ENCODE measurements around the gene WDR72. TPM values are rescaled to one million over a fixed set of nuclear protein-coding genes. Genes with fewer than 3 reads are reported as not detected.
A peak's percentile ranks its signal among the peaks of the same experiment; 100 is the strongest.

The WDR72 gene
- total and polyA plus RNA-seq, 4 donors, result 0.10 to 0.79 (median 0.37) TPM

DNA sequence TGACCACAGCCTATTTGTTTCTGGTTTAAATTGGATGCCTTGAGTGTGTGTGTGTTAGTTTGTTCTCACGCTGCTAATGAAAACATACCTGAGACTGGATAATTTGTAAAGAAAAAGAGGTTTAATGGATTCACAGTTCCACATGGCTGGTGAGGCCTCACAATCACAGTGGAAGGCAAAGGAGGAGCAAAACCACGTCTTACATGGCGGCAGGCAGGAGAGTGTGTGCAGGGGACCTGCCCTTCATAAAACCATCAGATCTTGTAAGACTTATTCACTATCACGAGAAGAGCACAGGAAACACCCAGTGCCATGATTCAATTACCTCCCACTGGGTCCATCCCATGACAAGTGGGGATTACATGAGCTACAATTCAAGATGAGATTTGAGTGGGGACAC, 260.5 kb downstream of the WDR72 start:
- Histone ChIP-seq H3K9me3 (ENCODE audit: control insufficient read depth, insufficient read depth, low read length) (no peaks in the 10 kb centered on the region), H3K36me3 (ENCODE audit: control insufficient read depth, insufficient read depth, low read length) (no peaks in the 10 kb centered on the region), H3K4me3 (ENCODE audit: low read depth, low read length) (no peak overlapping the region), H3K27me3 (ENCODE audit: control insufficient read depth, insufficient read depth, low read length) (no peaks in the 10 kb centered on the region), H3K4me1 (ENCODE audit: control insufficient read depth, insufficient read depth, low read length) (no peaks in the 10 kb centered on the region), H3K27ac (ENCODE audit: low read depth, low read length) (no peak overlapping the region)
- WGBS (ENCODE audit: insufficient coverage), result 100% methylated on average over 1 of the region's 4 CpGs
- DNase-seq (ENCODE audit: low read depth in 4 of 6, low spot score in 6 of 6), result no peak

DNA sequence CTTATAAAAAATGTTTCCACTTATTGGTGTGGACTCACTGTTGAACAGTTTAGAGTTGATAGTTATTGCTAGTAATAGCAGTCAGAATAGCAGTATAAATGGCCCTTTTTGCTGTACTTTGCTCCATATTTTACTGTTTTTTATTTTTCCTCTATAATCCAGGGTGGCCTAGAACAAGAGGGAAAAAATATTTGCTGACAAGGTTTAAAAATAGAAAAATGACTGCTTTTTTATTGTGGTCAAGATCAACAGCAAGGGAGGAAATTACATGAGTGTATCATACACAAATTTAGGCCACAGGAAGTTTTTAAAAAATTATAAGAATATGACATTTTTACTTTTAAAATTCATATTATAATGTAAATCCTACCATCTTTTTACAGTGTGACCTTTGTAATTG, 269.1 kb downstream of the WDR72 start:
- no peak overlapping the region for H3K27ac ChIP-seq (ENCODE audit: low read depth, low read length)
- no peaks in the 10 kb centered on the region for H3K36me3 ChIP-seq (ENCODE audit: control insufficient read depth, insufficient read depth, low read length)
- no peak for DNase-seq (ENCODE audit: low read depth in 4 of 6, low spot score in 6 of 6)
- H3K27me3 ChIP-seq (ENCODE audit: control insufficient read depth, insufficient read depth, low read length), result no peaks in the 10 kb centered on the region
- no peaks in the 10 kb centered on the region for H3K9me3 ChIP-seq (ENCODE audit: control insufficient read depth, insufficient read depth, low read length)
- no peak overlapping the region for H3K4me3 ChIP-seq (ENCODE audit: low read depth, low read length)
- H3K4me1 ChIP-seq (ENCODE audit: control insufficient read depth, insufficient read depth, low read length), result no peaks in the 10 kb centered on the region

DNA sequence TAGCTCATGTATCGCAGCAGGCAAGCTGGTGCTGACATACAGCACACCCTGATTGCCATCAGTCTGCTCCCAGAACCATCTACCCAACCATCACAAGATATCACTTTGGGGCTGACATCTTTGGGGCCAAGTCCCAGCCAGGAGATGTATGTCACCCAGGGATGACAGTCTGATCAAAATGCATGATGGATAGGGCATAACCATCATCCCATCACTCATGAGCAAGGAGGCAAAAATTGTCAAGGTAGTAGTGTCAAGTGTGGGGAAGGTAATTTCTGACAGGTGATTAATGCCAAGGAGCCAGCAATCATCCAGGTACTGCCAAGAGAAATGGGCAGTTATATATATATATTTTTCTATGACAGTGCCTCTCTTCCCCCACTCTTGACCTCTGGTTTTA, 277.4 kb downstream of the WDR72 start:
- WGBS (ENCODE audit: insufficient coverage), result 100% methylated on average over 1 of the region's 1 CpG
- no peaks in the 10 kb centered on the region for H3K4me1 ChIP-seq (ENCODE audit: control insufficient read depth, insufficient read depth, low read length)
- no peak overlapping the region for H3K4me3 ChIP-seq (ENCODE audit: low read depth, low read length)
- no peaks in the 10 kb centered on the region for H3K27me3 ChIP-seq (ENCODE audit: control insufficient read depth, insufficient read depth, low read length)
- no peak for DNase-seq (ENCODE audit: low read depth in 4 of 6, low spot score in 6 of 6)
- H3K27ac ChIP-seq (ENCODE audit: low read depth, low read length), result no peak overlapping the region
- no peaks in the 10 kb centered on the region for H3K9me3 ChIP-seq (ENCODE audit: control insufficient read depth, insufficient read depth, low read length)
- no peaks in the 10 kb centered on the region for H3K36me3 ChIP-seq (ENCODE audit: control insufficient read depth, insufficient read depth, low read length)

DNA sequence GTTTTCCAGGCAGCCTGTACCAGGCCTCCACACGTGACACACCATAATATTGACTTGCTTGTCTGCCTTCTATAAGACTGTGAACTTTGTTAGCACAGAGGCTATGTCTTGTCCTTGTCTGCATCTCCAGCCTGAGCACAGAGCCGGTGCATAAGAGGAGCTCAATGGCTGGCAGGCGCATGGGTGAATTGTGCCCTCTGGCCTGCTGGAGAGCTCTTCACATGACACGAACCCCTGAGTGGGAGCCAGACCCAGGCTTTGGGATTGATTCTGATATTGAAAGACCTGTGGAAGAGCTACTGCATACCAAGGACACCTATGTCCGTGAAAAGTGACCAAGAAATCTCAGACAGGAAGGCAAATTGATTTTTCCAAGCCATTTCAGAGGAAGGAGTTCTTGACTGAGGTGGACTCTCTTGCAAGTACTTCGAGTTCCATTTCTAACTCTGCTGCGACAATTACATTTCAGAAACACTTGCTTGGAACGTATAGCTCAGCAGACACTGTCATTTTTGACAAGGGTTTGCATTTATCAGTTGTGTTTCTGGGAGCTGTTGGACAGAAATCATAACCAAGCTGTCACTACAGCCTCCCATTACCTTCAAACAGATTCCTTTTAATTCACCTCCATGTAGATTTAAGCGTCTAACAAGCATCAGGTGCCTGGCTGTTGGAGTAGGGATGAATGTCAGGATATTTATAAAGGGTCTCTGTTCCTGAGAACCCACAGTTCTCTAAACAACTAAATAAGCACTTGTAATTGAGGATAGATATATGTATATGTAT, 281.3 kb downstream of the WDR72 start:
- no peaks in the 10 kb centered on the region for H3K4me1 ChIP-seq (ENCODE audit: control insufficient read depth, insufficient read depth, low read length)
- H3K4me3 ChIP-seq (ENCODE audit: low read depth, low read length), result no peak overlapping the region
- no peaks in the 10 kb centered on the region for H3K9me3 ChIP-seq (ENCODE audit: control insufficient read depth, insufficient read depth, low read length)
- no peaks in the 10 kb centered on the region for H3K36me3 ChIP-seq (ENCODE audit: control insufficient read depth, insufficient read depth, low read length)
- no peak for DNase-seq (ENCODE audit: low read depth in 4 of 6, low spot score in 6 of 6)
- no peak overlapping the region for H3K27ac ChIP-seq (ENCODE audit: low read depth, low read length)
- no peaks in the 10 kb centered on the region for H3K27me3 ChIP-seq (ENCODE audit: control insufficient read depth, insufficient read depth, low read length)
- WGBS (ENCODE audit: insufficient coverage), result 94% methylated on average over 8 of the region's 9 CpGs

DNA sequence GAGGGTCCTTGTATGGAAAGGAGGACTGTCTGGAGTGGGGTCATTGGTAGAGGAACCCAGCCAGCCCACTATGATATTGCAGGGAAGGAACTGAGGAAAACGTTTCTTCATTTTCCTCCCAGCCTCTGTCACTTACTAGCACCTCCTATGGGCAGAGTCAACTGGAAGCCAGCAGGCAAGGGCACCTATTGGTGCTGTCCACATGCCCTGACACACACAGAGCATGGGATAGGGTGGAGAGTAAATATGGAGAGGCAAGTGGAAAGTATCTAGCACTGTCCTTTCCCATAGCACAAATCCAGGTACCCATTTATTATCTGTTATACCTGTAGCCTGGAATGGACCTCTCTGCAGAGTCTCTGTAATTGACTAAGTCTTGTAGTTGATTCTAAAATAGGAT, 285.6 kb downstream of the WDR72 start:
- H3K9me3 ChIP-seq (ENCODE audit: control insufficient read depth, insufficient read depth, low read length), result no peaks in the 10 kb centered on the region
- no peaks in the 10 kb centered on the region for H3K36me3 ChIP-seq (ENCODE audit: control insufficient read depth, insufficient read depth, low read length)
- no CpG with 5 or more reads among the region's 1 CpG for WGBS (ENCODE audit: insufficient coverage)
- no peaks in the 10 kb centered on the region for H3K27me3 ChIP-seq (ENCODE audit: control insufficient read depth, insufficient read depth, low read length)
- no peak overlapping the region for H3K4me3 ChIP-seq (ENCODE audit: low read depth, low read length)
- no peak overlapping the region for H3K27ac ChIP-seq (ENCODE audit: low read depth, low read length)
- DNase-seq (ENCODE audit: low read depth in 4 of 6, low spot score in 6 of 6), result no peak
- H3K4me1 ChIP-seq (ENCODE audit: control insufficient read depth, insufficient read depth, low read length), result no peaks in the 10 kb centered on the region

DNA sequence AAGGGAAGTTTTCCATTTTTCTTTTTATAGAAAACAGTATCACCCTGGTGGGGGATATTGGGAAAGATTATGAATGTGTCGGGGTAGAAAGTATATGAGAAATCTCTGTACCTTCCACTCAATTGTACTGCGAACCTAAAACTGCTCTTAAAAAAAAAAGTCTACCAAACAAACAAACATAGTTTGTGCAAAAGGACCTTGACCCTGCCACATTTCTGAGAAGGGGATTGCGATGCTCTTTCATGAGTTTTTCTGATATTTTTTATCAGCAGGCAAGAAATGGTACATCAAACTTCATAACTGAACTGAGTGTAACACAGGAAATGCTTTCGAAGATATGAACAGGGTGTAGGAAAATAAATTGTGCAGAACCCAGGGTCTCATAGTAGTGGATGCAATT, 286.0 kb downstream of the WDR72 start:
- no peaks in the 10 kb centered on the region for H3K4me1 ChIP-seq (ENCODE audit: control insufficient read depth, insufficient read depth, low read length)
- WGBS (ENCODE audit: insufficient coverage), result no CpG with 5 or more reads among the region's 4 CpGs

DNA sequence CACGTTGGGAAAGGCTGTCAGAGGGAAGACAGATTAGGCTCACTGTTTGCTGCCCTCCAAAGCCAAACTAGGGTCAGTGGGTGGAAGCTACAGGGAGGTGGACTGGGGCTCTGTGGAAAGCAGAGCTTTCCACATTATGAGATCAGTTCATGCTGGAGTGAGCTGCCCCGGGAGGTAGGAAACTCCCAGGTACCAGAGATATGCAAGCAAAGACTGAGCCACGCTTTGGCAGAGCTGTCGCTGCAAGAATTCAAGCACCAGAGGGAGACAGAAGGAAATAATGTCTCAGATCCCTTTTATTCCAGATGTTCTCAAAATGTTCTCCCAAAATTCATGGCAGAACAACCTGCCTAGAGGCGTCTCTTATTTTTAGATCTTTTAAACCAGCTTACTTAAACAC, 286.6 kb downstream of the WDR72 start:
- no peaks in the 10 kb centered on the region for H3K36me3 ChIP-seq (ENCODE audit: control insufficient read depth, insufficient read depth, low read length)
- no peaks in the 10 kb centered on the region for H3K27me3 ChIP-seq (ENCODE audit: control insufficient read depth, insufficient read depth, low read length)
- 35% methylated on average over 3 of the region's 5 CpGs for WGBS (ENCODE audit: insufficient coverage)
- H3K4me3 ChIP-seq (ENCODE audit: low read depth, low read length), result no peak overlapping the region
- no peaks in the 10 kb centered on the region for H3K9me3 ChIP-seq (ENCODE audit: control insufficient read depth, insufficient read depth, low read length)
- DNase-seq (ENCODE audit: low read depth in 4 of 6, low spot score in 6 of 6), result peak in 1 of 6 donors; percentile 22
- H3K4me1 ChIP-seq (ENCODE audit: control insufficient read depth, insufficient read depth, low read length), result no peaks in the 10 kb centered on the region
- H3K27ac ChIP-seq (ENCODE audit: low read depth, low read length), result no peak overlapping the region

More for the DNA sequence above, 286.0 kb downstream of the WDR72 start:
- no peak overlapping the region for H3K27ac ChIP-seq (ENCODE audit: low read depth, low read length)
- no peaks in the 10 kb centered on the region for H3K9me3 ChIP-seq (ENCODE audit: control insufficient read depth, insufficient read depth, low read length)
- no peak for DNase-seq (ENCODE audit: low read depth in 4 of 6, low spot score in 6 of 6)
- H3K27me3 ChIP-seq (ENCODE audit: control insufficient read depth, insufficient read depth, low read length), result no peaks in the 10 kb centered on the region
- no peaks in the 10 kb centered on the region for H3K36me3 ChIP-seq (ENCODE audit: control insufficient read depth, insufficient read depth, low read length)
- no peak overlapping the region for H3K4me3 ChIP-seq (ENCODE audit: low read depth, low read length)

DNA sequence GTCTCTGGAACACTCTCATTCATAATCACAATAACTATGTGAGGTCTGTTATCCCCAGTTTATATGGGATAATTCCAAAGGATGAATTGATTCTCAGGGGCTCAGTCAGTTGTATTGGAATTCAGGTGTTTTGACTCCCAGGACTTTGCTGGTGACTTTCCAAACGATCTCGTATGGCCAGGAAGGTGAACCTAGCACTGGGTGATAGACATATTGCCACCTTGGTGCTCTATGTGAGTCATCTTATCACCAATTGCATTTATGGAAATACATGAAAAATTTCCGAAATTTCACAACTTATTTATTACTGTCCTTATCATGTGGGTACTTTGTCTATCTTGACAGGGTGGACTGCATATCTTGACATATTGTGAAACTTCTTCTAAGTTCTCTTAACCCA, 287.3 kb downstream of the WDR72 start:
- no peak overlapping the region for H3K4me3 ChIP-seq (ENCODE audit: low read depth, low read length)
- H3K27me3 ChIP-seq (ENCODE audit: control insufficient read depth, insufficient read depth, low read length), result no peaks in the 10 kb centered on the region
- no CpG with 5 or more reads among the region's 3 CpGs for WGBS (ENCODE audit: insufficient coverage)
- H3K36me3 ChIP-seq (ENCODE audit: control insufficient read depth, insufficient read depth, low read length), result no peaks in the 10 kb centered on the region
- H3K27ac ChIP-seq (ENCODE audit: low read depth, low read length), result no peak overlapping the region
- H3K9me3 ChIP-seq (ENCODE audit: control insufficient read depth, insufficient read depth, low read length), result no peaks in the 10 kb centered on the region
- H3K4me1 ChIP-seq (ENCODE audit: control insufficient read depth, insufficient read depth, low read length), result no peaks in the 10 kb centered on the region
- no peak for DNase-seq (ENCODE audit: low read depth in 4 of 6, low spot score in 6 of 6)

DNA sequence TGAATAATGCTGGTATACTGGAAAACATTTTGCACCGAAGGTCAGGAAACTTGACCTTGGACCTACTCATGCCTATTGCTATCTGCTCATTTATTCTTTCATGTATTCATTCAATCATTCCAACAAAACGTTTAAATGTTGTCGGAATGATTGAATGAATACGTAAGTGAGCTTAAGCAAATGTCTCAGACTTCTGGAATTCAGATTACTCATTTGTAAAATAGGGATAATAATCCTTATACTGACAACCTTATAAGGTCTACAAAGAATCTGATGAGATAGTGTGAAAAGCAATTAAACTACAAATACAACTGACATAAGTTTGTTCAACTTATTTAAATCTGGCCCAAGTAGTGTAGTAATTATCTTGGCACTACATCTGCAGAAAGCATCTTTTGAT, 288.7 kb downstream of the WDR72 start:
- Histone ChIP-seq H3K27me3 (ENCODE audit: control insufficient read depth, insufficient read depth, low read length) (no peaks in the 10 kb centered on the region), H3K4me1 (ENCODE audit: control insufficient read depth, insufficient read depth, low read length) (no peaks in the 10 kb centered on the region), H3K4me3 (ENCODE audit: low read depth, low read length) (no peak overlapping the region), H3K27ac (ENCODE audit: low read depth, low read length) (no peak overlapping the region), H3K36me3 (ENCODE audit: control insufficient read depth, insufficient read depth, low read length) (no peaks in the 10 kb centered on the region), H3K9me3 (ENCODE audit: control insufficient read depth, insufficient read depth, low read length) (no peaks in the 10 kb centered on the region)
- WGBS (ENCODE audit: insufficient coverage), result no CpG with 5 or more reads among the region's 4 CpGs
- no peak for DNase-seq (ENCODE audit: low read depth in 4 of 6, low spot score in 6 of 6)

DNA sequence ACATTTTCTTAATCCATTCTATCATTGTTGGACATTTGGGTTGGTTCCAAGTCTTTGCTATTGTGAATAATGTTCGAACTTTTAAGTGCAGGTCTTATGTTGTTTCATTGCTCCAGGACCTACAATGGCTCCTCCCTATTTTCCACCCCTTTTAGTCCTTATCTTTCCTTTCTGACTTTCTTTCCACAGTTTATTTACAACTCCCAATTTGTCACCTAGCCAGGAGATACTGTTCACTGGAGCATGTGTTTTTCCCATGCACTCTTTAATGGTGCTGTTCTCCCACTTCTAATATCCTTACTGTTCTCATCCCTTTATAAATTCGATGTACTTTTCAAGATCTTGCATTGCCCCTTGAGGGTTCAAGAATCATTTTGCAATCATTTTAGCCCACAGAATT, 290.0 kb downstream of the WDR72 start:
- WGBS (ENCODE audit: insufficient coverage), result no CpG with 5 or more reads among the region's 2 CpGs

More for the DNA sequence above, 290.0 kb downstream of the WDR72 start:
- Histone ChIP-seq H3K9me3 (ENCODE audit: control insufficient read depth, insufficient read depth, low read length) (no peaks in the 10 kb centered on the region), H3K4me3 (ENCODE audit: low read depth, low read length) (no peak overlapping the region), H3K36me3 (ENCODE audit: control insufficient read depth, insufficient read depth, low read length) (no peaks in the 10 kb centered on the region), H3K27me3 (ENCODE audit: control insufficient read depth, insufficient read depth, low read length) (no peaks in the 10 kb centered on the region), H3K27ac (ENCODE audit: low read depth, low read length) (no peak overlapping the region), H3K4me1 (ENCODE audit: control insufficient read depth, insufficient read depth, low read length) (no peaks in the 10 kb centered on the region)
- no peak for DNase-seq (ENCODE audit: low read depth in 4 of 6, low spot score in 6 of 6)

Measured in spinal cord (tissue), 10 donors.